Amniotic epithelial cell (primary cell): ENCODE measurements around the gene FLVCR2.
"Not testable (repeated sequence)": the region's sequence is repeated elsewhere in the genome, so short reads cannot be mapped to it uniquely, and the experiment has no call there.

Experiments
- DNase-seq: peaks from one replicate; pipeline ENCODE4 v3.0.0-alpha.2; 2010; ENCODE audit warnings: low read depth

Gene FLVCR2

DNA sequence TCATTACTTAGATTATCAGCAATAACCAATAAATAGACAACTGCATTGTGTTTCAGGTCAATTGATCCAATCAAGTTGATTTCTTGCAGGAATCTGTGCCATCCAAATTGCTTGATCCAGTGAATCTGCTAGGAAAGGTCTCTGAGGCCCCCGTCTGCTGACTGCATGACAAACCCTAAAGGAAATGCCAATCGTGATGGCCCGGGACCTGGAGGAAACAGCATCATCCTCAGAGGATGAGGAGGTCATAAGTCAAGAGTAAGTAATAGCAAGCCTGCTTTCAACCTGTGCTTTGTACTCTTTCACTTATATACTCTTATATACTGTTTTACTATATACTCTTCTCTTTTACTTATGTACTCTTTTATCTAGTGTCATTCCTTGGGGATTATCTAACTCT is 84.5 kb downstream of the FLVCR2 start:
- DNase-seq = no peak

DNA sequence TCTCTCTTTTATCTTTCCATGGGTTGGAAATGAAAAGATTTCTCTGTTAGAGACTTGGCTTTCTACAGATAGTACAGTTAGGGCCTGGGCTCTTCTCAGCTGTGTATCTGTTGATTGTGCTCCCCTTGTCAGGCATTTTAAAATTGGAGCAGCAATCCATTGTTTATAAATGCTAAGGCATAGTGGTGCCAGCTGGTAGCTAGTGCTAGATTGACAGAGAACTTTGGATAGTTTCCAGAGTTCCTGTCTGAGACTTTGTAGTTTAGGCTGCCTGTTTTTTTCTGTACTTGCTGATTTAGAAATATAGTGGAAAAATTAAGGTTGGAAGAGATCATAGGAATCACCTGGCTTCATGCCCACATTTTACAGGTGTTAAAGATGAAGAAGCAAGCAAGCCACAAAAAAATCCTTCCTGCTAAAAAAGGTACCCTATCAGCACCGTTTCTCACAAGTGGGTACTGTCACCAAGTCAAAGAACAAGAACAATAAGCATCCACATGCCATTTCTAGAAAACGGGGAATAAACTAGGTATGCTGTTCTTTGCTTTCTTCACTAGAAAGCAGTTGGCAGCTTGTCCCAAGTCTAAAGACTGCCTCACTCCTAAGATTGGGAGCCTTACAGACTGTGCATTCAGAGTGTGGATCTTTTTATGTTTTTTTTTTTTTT is 88.8 kb downstream of the FLVCR2 start:
- DNase-seq = no peak

DNA sequence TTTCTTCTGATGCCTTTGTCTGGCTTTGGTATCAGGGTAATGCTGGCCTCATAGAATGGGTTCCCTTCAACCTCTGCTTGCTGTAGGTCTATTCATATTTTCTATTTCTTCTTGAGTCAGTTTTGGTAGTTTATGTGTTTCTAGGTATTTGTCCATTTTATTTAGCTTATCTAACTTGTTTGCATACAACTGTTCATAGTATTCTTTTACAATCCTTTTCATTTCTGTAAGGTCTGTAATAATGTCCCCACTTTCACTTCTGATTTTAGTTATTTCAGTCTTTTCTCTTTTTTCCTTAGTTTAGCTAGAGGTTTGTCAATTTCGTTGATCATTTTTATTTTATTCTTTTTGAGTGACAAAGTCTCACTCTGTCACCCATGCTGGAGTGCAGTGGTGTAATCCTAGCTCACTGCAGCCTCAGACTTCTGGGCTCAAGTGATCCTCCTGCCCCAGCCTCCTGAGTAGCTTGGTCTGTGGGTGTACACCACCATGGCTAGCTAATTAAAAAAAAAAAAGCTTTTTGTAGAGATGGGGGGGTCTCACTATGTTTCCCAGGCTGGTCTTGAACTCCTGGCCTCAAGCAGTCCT is 94.3 kb downstream of the FLVCR2 start:
- no peak for DNase-seq

DNA sequence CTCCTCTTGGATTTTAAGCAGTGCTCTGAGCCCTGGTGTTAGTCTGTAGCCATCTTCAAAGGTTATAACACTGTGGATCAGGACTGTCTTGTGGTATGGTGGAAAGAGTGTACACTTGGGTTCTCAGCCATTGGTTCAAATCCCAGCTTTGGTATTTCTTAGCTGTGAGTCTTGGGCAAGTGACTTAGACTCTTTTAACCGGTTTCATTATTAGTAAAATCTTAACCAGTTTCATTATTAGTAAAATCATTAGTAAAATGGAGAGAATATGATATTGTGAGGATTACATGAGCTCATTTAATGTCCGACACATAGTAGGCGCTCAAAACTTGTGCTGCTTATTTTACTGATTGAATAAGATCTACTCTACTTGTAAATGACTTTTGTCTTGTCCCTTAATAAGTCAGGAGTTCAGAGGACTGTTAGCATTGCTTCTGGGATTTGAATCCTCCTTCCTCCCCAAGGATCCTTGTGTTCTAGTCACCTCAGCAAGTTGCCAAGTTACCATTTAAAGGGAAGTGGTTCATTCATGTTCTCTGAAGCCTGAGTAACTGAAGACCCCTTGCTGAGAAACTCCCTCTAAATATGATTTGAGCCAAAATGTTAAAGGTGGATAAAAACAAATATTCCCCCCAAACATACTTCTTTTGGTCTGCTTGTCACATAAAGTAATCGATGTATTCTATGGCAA is 95.1 kb downstream of the FLVCR2 start:
- no peak for DNase-seq

DNA sequence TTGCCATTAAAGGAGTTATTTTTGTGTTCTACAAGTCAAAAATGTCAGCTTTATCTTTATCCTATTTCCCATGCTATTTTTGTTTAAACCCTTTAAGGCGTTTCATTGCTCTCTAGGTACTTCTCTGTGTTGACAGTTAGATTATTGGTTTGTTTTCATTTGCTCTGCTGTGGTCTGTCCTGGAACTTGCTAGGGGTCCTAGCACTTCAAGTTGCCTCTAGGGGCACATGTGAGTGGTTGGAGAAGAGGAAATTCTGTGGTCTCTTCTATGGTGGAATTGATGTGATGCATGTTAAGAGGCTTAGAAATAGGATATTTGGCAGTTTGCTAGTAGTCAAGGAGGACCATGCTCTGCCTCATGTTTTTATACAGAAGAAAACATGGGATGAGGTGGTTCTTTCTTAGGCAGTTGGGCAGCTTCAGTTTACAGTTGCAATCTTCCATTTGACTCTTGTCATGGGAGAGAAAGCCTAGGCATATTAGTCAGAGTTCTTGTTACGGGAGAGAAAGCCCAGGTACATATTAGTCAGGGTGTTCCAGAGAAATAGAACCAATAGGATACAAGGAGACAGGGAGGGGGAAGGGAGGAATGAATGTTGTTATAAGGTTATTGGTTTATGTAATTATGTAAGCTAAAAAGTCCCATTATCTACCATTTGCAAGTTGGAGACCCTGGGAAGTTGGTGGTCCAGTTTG is 97.0 kb downstream of the FLVCR2 start:
- DNase-seq = peak; percentile 28

DNA sequence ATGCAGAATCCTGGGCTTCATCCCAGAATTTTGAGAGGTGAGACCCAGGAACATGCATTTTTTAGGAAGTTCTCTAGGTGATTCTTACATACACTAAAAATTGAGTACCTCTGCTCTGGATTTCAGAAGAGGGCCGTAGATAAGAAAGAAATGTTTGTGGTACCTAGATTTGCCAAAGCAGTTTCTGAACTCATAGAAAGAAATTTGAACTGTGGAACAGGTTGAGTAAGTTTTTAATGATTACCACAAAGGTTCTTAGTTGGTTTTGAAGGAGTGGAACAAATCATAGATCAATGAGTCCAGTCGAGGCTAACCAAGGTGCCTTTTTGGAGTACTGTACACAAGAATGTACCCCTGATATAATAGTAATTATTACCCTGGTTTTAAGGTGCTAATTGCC is 107.5 kb downstream of the FLVCR2 start:
- DNase-seq = no peak

DNA sequence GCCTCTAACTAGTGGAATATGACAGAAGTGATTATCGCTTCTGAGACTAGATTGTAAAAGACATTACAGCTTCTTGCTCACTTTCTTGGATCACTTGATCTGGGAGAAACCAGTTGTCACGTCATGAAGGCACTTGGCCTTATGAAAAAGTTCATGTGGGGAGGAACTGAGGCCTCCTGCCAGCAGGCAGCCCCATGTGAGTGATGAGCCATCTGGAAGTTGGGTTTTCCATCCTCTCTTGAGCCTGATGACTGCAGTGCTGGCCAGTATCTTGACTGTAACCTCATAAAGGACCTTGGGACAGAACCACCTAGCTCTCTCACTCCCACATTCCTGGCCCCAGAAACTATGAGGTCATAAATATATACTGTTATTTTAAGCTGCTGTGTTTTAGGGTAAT is 110.6 kb downstream of the FLVCR2 start:
- peak; percentile 47 for DNase-seq

DNA sequence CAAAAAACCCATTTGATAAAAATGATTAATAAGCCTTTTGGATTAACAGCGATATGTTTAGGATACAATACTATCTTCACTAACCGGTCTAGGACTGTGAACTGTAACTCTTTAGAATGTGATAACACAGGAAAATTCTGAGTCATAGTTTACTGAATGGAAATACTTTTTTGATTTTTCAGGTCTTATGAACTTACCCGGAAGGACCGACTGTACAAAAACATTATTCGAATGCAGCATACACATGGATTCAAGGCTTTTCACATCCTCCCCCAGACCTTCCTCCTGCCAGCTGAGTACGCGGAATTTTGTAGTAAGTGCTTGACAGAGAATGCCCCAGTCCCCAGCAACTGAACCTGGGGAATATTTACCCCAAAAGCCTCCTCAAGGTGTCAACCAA is 111.6 kb downstream of the FLVCR2 start:
- peak; percentile 63 for DNase-seq

DNA sequence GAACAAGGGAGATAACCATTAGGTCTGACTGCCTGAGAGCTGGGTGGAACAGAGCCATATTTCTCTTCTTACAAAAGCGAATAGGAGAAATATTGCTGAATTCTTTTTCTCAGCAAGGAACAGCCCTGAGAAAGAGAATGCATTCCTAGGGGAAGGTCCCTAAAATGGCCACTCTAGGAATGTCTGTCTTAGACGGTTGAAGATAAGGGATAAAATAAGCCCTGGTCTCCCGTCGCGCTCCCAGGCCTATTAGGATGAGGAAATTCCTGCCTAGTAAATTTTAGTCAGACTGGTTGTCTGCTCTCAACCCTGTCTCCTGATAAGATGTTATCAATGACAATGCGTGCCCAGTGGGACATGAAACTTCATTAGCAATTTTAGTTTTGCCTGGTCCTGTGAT is 116.6 kb downstream of the FLVCR2 start:
- not testable (repeated sequence) for DNase-seq

DNA sequence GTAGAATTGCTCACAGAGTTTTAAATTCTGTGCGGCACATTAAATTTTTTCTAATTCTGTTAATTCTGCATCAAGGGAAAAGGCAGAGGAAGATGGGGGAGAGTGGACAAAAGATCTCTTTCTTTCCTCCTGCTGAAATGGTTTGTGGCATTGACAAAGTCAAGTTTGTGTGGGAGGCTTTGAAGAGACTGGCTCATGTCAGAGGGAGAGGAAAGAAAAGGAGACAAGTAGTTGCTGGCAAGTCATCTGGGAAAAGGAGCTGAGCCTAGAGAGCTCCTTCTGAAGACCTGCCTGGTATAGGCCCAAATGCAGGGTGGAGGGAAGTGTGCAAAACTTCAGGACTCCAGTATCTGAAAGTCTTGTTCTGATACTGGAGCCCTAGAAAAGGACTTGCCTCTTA is 119.0 kb downstream of the FLVCR2 start:
- DNase-seq = peak; percentile 3
